ENCODE measurements around the gene PACRG. TPM values are rescaled to one million over a fixed set of nuclear protein-coding genes. Genes with fewer than 3 reads are reported as not detected.

The PACRG gene
- total and polyA plus RNA-seq, 2 of the 8 experiments (the other 6 are each of a cell fraction or from before 2014, with no cell fraction given), result 0.44 to 0.54 TPM

DNA sequence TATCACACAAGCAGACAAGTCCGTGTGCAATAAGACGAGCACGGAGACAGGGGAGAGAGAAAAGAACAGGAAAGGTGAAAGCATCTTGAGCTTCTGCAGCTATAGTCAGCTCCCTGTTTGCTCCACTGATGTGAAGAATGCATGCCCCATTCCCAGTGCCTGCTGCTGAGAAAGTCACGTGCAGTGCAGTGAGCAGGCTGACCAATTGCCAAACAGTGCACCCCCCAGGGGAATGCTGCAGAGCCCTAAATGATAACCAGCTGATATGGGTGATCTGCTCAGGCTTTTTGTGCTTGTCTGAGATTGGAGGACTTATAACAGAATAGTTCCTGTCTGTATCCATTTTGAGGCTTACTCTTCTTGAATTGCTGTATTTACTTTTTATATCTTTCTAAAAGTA is 121.5 kb downstream of the PACRG start (continued):
- TF ChIP-seq, protein P1, sequence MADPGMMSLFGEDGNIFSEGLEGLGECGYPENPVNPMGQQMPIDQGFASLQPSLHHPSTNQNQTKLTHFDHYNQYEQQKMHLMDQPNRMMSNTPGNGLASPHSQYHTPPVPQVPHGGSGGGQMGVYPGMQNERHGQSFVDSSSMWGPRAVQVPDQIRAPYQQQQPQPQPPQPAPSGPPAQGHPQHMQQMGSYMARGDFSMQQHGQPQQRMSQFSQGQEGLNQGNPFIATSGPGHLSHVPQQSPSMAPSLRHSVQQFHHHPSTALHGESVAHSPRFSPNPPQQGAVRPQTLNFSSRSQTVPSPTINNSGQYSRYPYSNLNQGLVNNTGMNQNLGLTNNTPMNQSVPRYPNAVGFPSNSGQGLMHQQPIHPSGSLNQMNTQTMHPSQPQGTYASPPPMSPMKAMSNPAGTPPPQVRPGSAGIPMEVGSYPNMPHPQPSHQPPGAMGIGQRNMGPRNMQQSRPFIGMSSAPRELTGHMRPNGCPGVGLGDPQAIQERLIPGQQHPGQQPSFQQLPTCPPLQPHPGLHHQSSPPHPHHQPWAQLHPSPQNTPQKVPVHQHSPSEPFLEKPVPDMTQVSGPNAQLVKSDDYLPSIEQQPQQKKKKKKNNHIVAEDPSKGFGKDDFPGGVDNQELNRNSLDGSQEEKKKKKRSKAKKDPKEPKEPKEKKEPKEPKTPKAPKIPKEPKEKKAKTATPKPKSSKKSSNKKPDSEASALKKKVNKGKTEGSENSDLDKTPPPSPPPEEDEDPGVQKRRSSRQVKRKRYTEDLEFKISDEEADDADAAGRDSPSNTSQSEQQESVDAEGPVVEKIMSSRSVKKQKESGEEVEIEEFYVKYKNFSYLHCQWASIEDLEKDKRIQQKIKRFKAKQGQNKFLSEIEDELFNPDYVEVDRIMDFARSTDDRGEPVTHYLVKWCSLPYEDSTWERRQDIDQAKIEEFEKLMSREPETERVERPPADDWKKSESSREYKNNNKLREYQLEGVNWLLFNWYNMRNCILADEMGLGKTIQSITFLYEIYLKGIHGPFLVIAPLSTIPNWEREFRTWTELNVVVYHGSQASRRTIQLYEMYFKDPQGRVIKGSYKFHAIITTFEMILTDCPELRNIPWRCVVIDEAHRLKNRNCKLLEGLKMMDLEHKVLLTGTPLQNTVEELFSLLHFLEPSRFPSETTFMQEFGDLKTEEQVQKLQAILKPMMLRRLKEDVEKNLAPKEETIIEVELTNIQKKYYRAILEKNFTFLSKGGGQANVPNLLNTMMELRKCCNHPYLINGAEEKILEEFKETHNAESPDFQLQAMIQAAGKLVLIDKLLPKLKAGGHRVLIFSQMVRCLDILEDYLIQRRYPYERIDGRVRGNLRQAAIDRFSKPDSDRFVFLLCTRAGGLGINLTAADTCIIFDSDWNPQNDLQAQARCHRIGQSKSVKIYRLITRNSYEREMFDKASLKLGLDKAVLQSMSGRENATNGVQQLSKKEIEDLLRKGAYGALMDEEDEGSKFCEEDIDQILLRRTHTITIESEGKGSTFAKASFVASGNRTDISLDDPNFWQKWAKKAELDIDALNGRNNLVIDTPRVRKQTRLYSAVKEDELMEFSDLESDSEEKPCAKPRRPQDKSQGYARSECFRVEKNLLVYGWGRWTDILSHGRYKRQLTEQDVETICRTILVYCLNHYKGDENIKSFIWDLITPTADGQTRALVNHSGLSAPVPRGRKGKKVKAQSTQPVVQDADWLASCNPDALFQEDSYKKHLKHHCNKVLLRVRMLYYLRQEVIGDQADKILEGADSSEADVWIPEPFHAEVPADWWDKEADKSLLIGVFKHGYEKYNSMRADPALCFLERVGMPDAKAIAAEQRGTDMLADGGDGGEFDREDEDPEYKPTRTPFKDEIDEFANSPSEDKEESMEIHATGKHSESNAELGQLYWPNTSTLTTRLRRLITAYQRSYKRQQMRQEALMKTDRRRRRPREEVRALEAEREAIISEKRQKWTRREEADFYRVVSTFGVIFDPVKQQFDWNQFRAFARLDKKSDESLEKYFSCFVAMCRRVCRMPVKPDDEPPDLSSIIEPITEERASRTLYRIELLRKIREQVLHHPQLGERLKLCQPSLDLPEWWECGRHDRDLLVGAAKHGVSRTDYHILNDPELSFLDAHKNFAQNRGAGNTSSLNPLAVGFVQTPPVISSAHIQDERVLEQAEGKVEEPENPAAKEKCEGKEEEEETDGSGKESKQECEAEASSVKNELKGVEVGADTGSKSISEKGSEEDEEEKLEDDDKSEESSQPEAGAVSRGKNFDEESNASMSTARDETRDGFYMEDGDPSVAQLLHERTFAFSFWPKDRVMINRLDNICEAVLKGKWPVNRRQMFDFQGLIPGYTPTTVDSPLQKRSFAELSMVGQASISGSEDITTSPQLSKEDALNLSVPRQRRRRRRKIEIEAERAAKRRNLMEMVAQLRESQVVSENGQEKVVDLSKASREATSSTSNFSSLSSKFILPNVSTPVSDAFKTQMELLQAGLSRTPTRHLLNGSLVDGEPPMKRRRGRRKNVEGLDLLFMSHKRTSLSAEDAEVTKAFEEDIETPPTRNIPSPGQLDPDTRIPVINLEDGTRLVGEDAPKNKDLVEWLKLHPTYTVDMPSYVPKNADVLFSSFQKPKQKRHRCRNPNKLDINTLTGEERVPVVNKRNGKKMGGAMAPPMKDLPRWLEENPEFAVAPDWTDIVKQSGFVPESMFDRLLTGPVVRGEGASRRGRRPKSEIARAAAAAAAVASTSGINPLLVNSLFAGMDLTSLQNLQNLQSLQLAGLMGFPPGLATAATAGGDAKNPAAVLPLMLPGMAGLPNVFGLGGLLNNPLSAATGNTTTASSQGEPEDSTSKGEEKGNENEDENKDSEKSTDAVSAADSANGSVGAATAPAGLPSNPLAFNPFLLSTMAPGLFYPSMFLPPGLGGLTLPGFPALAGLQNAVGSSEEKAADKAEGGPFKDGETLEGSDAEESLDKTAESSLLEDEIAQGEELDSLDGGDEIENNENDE (IDR thresholded peaks at IDR 0.05; ENCODE audit: insufficient replicate concordance, low read length), result no peak
- no peak for TF ChIP-seq NRF1 (IDR thresholded peaks at IDR 0.05; ENCODE audit: low read depth, low read length)
- TF ChIP-seq CEBPB (IDR thresholded peaks at IDR 0.05; ENCODE audit: low read depth, low read length), result no peak
- no peak for TF ChIP-seq ZNF274 (IDR thresholded peaks at IDR 0.05; ENCODE audit: borderline replicate concordance, extremely low read depth, low read length)
- no peak for TF ChIP-seq RXRA (IDR thresholded peaks at IDR 0.05; ENCODE audit: insufficient read depth, low read depth, low read length)
- TF ChIP-seq, protein P2, sequence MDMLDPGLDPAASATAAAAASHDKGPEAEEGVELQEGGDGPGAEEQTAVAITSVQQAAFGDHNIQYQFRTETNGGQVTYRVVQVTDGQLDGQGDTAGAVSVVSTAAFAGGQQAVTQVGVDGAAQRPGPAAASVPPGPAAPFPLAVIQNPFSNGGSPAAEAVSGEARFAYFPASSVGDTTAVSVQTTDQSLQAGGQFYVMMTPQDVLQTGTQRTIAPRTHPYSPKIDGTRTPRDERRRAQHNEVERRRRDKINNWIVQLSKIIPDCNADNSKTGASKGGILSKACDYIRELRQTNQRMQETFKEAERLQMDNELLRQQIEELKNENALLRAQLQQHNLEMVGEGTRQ (IDR thresholded peaks at IDR 0.05; ENCODE audit: low read length), result peak; percentile 36; the same call in 1 of the 2 replicates
